Measurements from ENCODE around the gene TTC21A.

GRCh38 chr3:39068556-39068955 is 38.9 kb upstream of the TTC21A start:
- TF ChIP-seq CTCF (IDR thresholded peaks at IDR 0.05) (no peak), POLR2A (IDR thresholded peaks at IDR 0.05) (no peak), POLR2AphosphoS5 (IDR thresholded peaks at IDR 0.05) (no peak)

Data from breast epithelium (tissue), 3 donors.